Measurements from ENCODE around the gene LDLRAD4.

DNA sequence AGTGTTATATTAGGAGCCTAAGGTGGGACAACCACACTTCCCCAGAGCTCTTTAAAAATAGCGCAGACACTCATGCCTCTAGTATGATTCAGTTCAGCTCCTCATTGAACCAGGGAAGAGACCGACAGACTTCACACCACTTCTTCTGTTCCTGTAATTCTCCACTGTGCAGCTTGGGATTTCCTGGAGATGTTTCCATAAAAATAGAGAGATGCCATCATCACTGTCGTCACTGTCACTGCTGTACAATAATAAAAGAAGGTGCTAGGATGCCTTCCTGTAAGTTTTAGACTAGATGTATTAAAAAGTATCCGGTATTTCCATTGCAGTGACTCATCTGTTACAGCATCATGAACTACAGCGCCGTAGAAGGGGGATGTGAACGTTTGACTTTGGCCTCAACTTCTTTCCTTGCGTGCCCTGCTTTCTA is 396.9 kb downstream of the LDLRAD4 start:
- no peak for TF ChIP-seq RAD21 (IDR thresholded peaks at IDR 0.05; ENCODE audit: low read depth)
- no peak for TF ChIP-seq NFIC (IDR thresholded peaks at IDR 0.05)
- no peak for TF ChIP-seq MAX (IDR thresholded peaks at IDR 0.05)
- TF ChIP-seq CEBPB (IDR thresholded peaks at IDR 0.05), result no peak
- TF ChIP-seq, protein P1, sequence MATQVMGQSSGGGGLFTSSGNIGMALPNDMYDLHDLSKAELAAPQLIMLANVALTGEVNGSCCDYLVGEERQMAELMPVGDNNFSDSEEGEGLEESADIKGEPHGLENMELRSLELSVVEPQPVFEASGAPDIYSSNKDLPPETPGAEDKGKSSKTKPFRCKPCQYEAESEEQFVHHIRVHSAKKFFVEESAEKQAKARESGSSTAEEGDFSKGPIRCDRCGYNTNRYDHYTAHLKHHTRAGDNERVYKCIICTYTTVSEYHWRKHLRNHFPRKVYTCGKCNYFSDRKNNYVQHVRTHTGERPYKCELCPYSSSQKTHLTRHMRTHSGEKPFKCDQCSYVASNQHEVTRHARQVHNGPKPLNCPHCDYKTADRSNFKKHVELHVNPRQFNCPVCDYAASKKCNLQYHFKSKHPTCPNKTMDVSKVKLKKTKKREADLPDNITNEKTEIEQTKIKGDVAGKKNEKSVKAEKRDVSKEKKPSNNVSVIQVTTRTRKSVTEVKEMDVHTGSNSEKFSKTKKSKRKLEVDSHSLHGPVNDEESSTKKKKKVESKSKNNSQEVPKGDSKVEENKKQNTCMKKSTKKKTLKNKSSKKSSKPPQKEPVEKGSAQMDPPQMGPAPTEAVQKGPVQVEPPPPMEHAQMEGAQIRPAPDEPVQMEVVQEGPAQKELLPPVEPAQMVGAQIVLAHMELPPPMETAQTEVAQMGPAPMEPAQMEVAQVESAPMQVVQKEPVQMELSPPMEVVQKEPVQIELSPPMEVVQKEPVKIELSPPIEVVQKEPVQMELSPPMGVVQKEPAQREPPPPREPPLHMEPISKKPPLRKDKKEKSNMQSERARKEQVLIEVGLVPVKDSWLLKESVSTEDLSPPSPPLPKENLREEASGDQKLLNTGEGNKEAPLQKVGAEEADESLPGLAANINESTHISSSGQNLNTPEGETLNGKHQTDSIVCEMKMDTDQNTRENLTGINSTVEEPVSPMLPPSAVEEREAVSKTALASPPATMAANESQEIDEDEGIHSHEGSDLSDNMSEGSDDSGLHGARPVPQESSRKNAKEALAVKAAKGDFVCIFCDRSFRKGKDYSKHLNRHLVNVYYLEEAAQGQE (IDR thresholded peaks at IDR 0.05; ENCODE audit: low read depth), result no peak
- TF ChIP-seq TAF1 (IDR thresholded peaks at IDR 0.05; ENCODE audit: low read depth), result no peak
- TF ChIP-seq ZBTB7A (IDR thresholded peaks at IDR 0.05; ENCODE audit: low read depth), result no peak
- no peak for TF ChIP-seq CREB1 (IDR thresholded peaks at IDR 0.05; ENCODE audit: low read depth)
- no peak for TF ChIP-seq EP300 (IDR thresholded peaks at IDR 0.05; ENCODE audit: borderline replicate concordance)
- TF ChIP-seq FOXM1 (IDR thresholded peaks at IDR 0.05; ENCODE audit: borderline replicate concordance, low read depth), result no peak
- no peak for TF ChIP-seq TEAD4 (IDR thresholded peaks at IDR 0.05)
- TF ChIP-seq, protein P2, sequence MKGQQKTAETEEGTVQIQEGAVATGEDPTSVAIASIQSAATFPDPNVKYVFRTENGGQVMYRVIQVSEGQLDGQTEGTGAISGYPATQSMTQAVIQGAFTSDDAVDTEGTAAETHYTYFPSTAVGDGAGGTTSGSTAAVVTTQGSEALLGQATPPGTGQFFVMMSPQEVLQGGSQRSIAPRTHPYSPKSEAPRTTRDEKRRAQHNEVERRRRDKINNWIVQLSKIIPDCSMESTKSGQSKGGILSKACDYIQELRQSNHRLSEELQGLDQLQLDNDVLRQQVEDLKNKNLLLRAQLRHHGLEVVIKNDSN (IDR thresholded peaks at IDR 0.05), result no peak
